GM21360 (cell line): ENCODE measurements around the gene FUT1.
"Not testable (repeated sequence)": the region's sequence is repeated elsewhere in the genome, so short reads cannot be mapped to it uniquely, and the experiment has no call there.

ENCODE experiments used
- ATAC-seq: cut with Tn5 transposase; IDR thresholded peaks from one replicate; pipeline ENCODE4 v1.9.1; 2021; ENCODE audit warnings: mild to moderate bottlenecking, moderate library complexity; ENCODE audit not compliant: unreplicated experiment

The FUT1 gene

DNA sequence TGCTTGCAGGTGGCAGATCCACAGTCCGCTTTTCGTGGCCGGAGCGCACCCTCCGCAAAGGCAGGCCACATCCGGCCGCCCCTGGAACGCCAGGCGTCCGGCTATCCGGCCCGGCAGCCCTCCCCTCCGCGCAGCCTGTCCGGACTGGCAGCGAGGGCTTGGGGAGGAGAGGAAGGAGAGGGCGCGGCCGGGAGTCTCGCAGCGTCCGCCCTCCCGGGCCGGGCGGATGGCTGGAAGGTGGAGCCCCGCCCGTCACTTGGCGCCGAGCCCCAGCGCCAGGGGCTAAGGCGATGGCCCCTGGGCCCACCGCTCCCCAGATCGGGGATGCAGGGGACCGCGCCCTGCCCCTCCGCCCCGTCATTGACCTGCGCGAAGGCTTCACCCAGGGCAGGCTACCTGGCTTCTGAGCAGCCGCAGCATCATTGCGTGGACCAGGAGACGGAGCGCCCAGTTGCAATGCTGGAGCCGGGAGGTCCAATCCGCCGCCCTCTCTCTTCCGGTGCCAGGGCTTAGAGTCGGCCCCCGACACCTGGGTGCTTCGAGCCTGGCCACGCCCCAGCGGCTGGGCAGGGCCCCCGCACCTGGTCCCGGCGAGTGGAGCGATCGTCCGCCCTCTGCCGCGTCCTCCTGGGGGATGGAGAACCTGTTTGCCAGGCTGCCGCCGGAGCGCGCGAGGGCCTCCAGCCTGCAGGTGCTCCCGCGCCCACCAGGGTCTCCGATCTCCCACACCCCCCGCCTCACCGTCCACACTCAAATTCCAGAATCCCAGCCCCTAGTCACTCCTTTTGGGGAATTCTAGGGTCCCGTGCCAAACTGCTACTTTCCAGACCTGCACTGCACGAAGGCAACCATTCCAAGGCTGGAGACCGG, at the start of gene FUT1:
FUT1 (minus strand) TSS at position 146 of the 870 bp plus-strand sequence. CDS start 1,360 bp downstream, outside the sequence.
- no peak for ATAC-seq

DNA sequence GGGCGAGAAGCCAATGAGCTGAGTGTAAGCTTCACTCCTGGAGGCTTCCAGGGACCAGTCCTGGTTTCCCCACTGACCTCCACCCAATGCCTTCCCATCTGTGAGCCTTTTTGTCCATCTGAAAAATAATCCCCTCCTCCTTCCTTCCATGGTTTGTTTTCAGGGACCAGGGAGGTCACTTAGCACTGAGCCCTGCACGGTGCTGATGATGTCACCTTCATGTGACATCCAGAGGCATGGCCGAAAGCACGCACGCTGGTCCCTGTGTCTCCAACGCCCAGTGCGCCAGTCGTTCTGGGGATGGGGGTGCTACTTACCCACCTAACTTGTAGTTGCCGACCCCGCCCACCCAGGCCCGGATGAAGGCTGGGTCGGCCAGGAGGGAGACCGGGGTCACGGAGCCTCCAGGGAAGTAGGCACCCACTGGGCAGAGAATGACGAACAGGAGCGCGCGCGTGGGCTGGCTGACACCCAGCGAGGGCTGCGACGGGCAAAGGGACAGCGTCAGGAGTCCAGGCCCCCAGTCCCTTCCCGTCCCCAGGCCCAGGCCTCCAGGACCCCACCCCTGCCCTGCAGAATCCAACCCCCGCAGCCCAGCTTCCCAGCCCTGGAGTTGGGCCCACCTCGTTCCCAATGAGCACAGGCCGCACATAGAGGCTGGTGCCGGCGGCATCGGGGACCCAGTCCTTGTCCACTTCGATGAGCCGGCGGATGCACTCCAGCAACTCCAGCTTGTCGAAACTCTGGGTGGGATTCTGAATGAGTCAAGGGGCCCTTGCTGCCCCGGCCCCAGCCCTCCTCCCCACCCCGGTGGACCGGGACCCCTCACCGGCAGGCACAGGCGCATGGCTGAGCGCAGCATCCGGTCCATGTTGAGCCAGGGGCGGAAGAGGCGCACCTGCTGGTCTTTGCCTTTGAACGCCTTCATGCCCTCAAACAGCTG, 47.2 kb upstream of the FUT1 start:
- ATAC-seq, result no peak

GRCh38 chr19:48798937-48799336, 46.5 kb upstream of the FUT1 start:
- no peak for ATAC-seq

DNA sequence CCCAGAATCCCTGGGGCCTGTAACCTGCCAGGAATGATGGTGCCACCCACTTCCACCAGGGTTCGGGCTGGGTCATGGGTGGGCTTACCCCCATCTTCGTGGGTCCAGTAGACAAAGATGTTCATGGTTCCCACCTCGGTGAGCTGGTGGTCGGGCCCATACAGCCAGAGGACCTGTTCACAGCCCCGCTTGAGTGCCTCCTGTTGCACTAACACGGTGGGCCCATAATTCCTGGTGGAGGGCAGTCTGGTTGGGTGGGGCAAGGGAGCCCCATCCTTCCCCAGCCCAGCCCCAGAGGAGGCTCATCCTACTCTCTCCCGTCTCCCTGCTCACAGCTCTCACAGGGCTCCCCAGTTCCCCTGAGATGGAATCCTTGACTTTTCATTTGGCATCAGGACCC, 44.7 kb upstream of the FUT1 start:
- no peak for ATAC-seq

- no peak for ATAC-seq
Observed at GRCh38 chr19:48796298-48797083, 44.0 kb upstream of the FUT1 start.

DNA sequence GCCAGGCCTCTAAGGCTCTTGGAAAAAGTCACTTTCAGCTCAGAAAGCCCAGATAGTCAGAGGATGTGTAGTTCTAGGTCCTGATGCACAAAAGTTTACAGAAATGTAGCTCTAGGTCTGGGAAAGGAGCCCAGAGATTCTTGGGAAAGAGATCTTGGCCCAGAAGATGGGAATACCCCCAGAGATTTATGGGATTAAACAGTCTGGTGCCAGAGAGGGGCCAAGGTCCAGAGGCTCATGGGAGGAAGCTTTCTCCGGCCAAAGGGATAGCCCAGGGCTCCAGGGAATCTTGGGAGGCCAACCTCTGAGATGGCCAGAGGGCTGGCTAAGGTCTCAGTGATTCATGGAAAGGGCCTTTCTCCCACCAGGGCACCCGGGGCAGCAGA, 43.2 kb upstream of the FUT1 start:
- peak; percentile 7 for ATAC-seq

- peak; percentile 67 for ATAC-seq
Observed at GRCh38 chr19:48795055-48795684, 42.7 kb upstream of the FUT1 start.

DNA sequence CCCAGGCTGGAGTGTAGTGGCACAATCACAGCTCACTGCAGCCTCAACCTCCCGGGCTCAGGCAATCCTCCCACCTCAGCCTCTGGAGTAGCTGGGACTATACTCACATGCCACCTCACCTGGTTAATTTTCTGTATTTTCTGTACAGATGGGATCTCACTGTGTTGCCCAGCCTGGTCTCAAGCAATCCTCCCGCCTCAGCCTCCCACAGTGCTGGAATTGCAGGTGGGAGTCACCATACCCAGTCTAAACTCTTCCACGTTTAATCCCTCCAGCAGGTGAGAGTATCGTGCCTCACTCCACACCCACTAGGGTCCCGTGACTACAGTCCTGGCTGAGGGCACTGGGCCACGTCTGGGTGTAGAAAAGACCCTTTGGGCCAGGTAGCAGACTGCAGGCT, 41.9 kb upstream of the FUT1 start:
- ATAC-seq, result no peak

DNA sequence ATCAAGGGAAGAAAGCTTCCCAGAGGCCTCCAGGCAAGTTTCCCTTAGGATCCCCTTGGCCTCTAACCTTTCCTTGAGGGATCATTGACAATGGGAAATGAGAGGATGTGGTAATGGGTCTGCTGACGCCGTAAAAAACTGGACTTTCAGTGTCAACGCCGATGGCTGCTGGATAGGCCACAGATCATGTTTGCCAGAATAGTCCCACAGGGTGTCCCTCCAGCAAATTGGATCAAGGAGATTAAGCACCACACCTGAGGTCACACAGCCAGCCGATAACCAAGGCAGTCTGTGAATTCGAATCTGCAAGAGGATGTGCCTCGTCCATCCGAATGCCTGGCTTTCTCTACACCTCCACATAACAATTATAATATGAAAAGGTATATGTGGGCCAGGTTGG, 40.8 kb upstream of the FUT1 start:
- ATAC-seq, result no peak

GRCh38 chr19:48787331-48787730, 34.9 kb upstream of the FUT1 start:
- ATAC-seq, result not testable (repeated sequence)

DNA sequence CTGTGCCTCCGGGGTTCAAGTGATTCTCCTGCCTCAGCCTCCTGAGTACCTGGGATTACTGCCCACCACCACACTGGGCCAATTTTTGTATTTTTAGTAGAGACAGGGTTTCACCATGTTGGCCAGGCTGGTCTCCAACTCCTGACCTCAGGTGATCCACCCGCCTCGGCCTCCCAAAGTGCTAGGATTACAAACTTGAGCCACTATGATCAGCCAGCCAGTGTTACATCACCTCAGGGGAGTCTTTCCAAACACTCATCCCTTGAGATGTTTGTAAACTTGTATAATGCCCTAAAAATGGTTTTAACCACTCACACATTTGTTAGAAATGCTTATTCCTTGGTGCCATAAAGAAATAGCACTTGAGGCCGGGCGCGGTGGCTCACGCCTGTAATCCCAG, 34.0 kb upstream of the FUT1 start:
- ATAC-seq, result not testable (repeated sequence)

DNA sequence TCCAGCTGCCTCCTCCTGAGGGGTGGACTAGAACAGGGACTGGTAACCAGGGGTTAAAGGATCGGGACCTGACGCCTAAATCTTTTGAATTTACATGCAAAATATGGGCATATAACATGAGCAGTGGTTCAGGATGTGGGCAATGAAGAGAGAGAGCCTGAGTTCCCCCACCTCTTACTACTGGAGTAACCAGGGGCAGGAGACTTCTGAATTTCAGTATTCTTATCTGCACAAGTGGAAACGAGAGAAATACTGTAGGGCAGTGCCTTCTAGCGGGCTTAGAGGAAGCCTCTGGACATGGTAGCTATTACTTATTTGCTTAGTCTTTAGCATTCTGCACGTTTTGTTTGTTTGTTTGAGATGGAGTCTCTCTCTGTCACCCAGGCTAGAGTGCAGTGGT, 32.1 kb upstream of the FUT1 start:
- no peak for ATAC-seq

GRCh38 chr19:48780631-48781391, 28.4 kb upstream of the FUT1 start:
- ATAC-seq, result no peak

DNA sequence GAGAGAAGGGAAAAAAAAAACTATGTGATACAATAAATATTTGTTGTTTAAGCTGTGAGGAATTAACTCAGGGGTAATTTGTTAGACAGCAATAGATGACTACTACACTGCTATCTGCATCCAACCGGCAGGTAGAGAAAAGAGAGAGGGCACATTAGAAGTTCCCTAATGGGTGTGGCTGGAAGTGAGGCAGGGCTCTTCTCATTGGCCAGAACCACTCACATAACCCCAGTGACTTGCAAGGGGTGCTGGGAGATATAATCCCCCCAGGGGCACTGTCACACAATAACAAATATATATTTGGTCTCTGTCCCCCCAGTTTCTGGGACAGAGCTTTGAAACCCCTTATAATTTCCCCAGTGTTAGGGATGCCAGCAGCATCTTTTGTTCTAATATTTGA, 27.2 kb upstream of the FUT1 start:
- no peak for ATAC-seq

GRCh38 chr19:48777720-48778119, 25.3 kb upstream of the FUT1 start:
- no peak for ATAC-seq

GRCh38 chr19:48777139-48777538, 24.7 kb upstream of the FUT1 start:
- no peak for ATAC-seq

DNA sequence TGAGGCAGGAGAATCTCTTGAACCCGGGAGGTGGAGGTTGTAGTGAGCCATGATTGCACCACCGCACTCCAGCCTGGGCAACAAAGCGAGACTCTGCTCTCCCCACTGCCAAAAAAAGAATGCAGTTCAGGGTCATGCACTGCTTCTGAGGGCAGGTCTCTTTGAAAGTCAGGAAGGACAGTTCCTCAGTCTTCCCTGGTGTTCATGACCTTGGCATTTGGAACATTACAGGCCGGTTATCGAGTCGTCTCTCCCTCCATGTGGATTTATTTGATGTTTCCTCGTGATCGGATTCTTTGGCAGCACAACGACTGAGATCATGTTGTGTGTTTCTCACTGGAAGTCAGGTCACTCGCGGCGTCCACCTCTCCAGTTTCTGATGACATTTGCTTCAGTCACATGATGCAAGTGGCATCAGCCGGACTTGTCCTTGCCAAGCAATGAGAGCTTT, 20.1 kb upstream of the FUT1 start:
- ATAC-seq, result no peak

GRCh38 chr19:48770734-48771472, 18.5 kb upstream of the FUT1 start:
- no peak for ATAC-seq

- no peak for ATAC-seq
Observed at GRCh38 chr19:48770266-48770665, 17.8 kb upstream of the FUT1 start.
